Neural cell (in vitro differentiated cells): ENCODE measurements around the gene KIF5C.

ENCODE experiments used
- EP300 ChIP-seq: fragments of 450-650 bp; conservative IDR thresholded peaks from 2 replicates; pipeline ENCODE4 v1.6.1; 2014; ENCODE audit warnings: antibody characterized with exemption, mild to moderate bottlenecking, moderate library complexity; ENCODE audit not compliant: poor library complexity, severe bottlenecking
- EZH2 ChIP-seq: fragments of 200-600, 300-800 bp; shearing (Covaris generic), sonication (generic); IDR thresholded peaks from 2 replicates; pipeline ENCODE4 v1.6.1; 2014; ENCODE audit warnings: antibody characterized with exemption, low read length, borderline replicate concordance, mild to moderate bottlenecking; ENCODE audit not compliant: insufficient read depth, poor library complexity, severe bottlenecking
- RAD21 ChIP-seq: fragments of 450-650 bp; conservative IDR thresholded peaks from 2 replicates; pipeline ENCODE4 v1.6.1; 2014; ENCODE audit warnings: antibody characterized with exemption, mild to moderate bottlenecking, moderate library complexity
- TAF1 ChIP-seq: IDR thresholded peaks from 2 replicates; pipeline ENCODE4 v1.6.1; 2012; ENCODE audit warnings: low read depth
- TF ChIP-seq, protein P1 (sequence below): fragments of 450-650 bp; IDR thresholded peaks from 2 replicates; pipeline ENCODE4 v1.5.1; 2014; ENCODE audit warnings: antibody characterized with exemption, mild to moderate bottlenecking, moderate library complexity; ENCODE audit not compliant: poor library complexity, severe bottlenecking
- TF ChIP-seq, protein P2 (sequence below): IDR thresholded peaks from 2 replicates; pipeline ENCODE4 v1.6.1; 2012; ENCODE audit warnings: borderline replicate concordance

DNA sequence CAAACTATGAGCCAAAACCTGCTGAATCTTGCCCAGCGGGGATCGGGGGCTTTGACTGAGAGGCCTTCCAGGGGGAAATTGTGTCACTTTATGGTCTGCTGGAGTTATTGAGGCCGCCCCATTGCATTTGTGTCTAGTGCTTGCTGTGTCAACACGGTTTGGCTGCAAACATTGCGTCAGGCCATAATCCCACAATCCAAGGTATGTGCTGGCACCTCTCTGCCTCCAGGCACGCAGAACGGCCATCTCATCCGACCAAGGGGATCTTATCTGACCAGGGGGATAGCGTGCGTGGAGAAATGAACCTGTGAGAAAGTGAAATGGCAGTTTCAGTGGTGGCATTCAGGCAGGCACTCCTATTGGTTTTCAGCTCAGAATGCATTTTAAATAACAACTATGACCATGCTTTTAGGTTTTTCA, 145.4 kb downstream of the KIF5C start:
- TF ChIP-seq RAD21 = no peak
- TF ChIP-seq, protein P1, sequence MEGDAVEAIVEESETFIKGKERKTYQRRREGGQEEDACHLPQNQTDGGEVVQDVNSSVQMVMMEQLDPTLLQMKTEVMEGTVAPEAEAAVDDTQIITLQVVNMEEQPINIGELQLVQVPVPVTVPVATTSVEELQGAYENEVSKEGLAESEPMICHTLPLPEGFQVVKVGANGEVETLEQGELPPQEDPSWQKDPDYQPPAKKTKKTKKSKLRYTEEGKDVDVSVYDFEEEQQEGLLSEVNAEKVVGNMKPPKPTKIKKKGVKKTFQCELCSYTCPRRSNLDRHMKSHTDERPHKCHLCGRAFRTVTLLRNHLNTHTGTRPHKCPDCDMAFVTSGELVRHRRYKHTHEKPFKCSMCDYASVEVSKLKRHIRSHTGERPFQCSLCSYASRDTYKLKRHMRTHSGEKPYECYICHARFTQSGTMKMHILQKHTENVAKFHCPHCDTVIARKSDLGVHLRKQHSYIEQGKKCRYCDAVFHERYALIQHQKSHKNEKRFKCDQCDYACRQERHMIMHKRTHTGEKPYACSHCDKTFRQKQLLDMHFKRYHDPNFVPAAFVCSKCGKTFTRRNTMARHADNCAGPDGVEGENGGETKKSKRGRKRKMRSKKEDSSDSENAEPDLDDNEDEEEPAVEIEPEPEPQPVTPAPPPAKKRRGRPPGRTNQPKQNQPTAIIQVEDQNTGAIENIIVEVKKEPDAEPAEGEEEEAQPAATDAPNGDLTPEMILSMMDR = no peak
- no peak for TF ChIP-seq EZH2
- no peak for TF ChIP-seq EP300
- no peak for TF ChIP-seq TAF1
- TF ChIP-seq, protein P2, sequence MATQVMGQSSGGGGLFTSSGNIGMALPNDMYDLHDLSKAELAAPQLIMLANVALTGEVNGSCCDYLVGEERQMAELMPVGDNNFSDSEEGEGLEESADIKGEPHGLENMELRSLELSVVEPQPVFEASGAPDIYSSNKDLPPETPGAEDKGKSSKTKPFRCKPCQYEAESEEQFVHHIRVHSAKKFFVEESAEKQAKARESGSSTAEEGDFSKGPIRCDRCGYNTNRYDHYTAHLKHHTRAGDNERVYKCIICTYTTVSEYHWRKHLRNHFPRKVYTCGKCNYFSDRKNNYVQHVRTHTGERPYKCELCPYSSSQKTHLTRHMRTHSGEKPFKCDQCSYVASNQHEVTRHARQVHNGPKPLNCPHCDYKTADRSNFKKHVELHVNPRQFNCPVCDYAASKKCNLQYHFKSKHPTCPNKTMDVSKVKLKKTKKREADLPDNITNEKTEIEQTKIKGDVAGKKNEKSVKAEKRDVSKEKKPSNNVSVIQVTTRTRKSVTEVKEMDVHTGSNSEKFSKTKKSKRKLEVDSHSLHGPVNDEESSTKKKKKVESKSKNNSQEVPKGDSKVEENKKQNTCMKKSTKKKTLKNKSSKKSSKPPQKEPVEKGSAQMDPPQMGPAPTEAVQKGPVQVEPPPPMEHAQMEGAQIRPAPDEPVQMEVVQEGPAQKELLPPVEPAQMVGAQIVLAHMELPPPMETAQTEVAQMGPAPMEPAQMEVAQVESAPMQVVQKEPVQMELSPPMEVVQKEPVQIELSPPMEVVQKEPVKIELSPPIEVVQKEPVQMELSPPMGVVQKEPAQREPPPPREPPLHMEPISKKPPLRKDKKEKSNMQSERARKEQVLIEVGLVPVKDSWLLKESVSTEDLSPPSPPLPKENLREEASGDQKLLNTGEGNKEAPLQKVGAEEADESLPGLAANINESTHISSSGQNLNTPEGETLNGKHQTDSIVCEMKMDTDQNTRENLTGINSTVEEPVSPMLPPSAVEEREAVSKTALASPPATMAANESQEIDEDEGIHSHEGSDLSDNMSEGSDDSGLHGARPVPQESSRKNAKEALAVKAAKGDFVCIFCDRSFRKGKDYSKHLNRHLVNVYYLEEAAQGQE = no peak
